SK-N-MC (cell line): Measurements from ENCODE around the gene PDPR.
"Not testable (repeated sequence)": the region's sequence is repeated elsewhere in the genome, so short reads cannot be mapped to it uniquely, and the experiment has no call there.

Experiments used
- EZH2 ChIP-seq: fragments of 200-600 bp; sonication (generic); IDR thresholded peaks from one replicate; pipeline ENCODE4 v1.6.1; 2017; ENCODE audit warnings: antibody characterized with exemption
- FOXP2 ChIP-seq: optimal IDR thresholded peaks from 2 replicates; pipeline ENCODE3; 2011; ENCODE audit warnings: mild to moderate bottlenecking, moderate library complexity; ENCODE audit not compliant: insufficient read depth; ENCODE audit errors: extremely low read length, control extremely low read depth

DNA sequence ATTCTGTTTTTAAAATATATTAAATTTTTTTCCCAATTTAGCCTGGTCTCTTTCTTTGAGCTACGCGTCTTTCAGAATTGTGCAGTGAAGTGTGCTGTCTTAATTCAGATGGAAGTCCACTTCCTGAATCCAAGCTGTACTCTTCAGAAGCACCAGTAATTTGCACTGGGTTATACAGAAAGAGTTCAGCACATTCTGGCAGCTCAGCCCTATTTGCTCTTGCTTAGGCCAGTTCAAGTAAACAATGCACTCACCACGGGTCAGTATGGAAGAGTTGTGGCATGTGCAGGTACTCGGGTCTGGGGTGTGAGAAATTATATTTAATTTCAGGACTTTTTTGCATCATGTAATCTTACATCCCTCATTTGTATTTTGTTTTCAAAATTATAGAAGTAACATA, 25.3 kb upstream of the PDPR start:
- not testable (repeated sequence) for TF ChIP-seq FOXP2, EZH2
